NCI-H2107 treated with DMSO at 0.1 percent for 48 hours (cell line): ENCODE data around the gene SPDYE2B.
A peak's percentile ranks its signal among the peaks of the same experiment; 100 is the strongest.
"Not testable (repeated sequence)": the region's sequence is repeated elsewhere in the genome, so short reads cannot be mapped to it uniquely, and the experiment has no call there.

Source experiments
- DNase-seq: peaks from one replicate; lab custom pipeline; 2025; ENCODE audit not compliant: unreplicated experiment; lab: John Stamatoyannopoulos, UW

The SPDYE2B gene

DNA sequence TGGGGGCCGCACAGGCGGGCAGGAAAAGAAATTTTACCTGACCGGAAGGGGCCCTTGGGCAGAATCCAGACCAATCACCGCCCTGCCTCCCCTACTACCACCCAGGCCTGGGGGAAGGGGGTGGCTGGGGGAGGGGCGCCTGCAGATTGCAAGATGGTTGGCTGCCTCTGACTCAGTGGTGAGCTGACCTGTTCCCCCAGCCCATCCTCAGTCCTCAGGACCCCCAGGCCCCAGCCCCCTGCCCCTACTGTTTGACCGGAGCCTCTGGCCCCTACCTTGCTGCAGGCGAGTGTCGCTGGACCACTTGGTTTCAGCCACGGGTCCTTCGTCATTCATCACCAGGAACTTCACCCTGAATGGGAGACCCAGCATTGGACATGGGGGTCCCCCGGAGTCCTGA, 11.3 kb upstream of the SPDYE2B start:
- DNase-seq, result not testable (repeated sequence)

DNA sequence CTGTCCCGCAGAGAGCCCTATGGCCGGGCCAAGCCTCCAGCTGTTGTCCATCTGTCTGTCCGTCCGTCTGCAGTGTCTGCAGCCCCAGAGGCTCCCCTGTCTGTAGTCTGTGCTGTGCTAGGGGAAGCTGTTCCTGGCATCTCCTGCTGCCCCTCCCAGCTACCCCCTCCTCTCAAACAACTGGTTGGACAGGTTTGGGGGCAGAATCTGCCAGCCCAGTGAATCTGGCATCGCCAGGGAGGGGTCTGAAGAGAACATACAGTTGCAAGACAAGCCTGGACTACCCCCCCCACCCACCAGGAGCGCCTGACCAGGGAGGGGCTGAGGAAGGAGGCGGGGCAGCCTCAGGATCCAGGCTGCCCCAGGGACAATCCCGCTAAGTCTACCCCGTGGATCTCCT, 7.4 kb upstream of the SPDYE2B start, which contains the start of gene UPK3BL1:
UPK3BL1 (minus strand) TSS at position 101 of the 400 bp plus-strand sequence; CDS start at position 51, 50 bp downstream.
- DNase-seq, result not testable (repeated sequence)

DNA sequence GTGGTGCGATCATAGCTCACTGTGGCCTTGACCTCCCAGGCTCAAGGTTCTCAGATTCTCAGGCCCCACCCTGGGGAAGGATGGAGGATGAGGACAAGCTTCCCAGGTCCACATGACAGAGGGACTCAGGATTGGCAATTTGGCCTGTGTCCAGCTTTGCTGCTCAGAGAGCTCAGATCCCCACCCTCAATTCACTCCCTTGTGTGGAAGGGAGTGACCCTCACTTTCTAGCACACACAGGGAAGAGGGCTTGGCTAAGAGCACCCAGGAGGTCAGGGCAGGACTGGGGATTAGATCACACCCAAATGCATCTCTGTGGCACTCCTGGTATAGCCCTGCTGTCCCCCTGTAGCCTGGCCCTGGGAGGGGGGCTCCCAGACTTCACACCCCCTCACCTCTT, 6.7 kb upstream of the SPDYE2B start:
- DNase-seq, result not testable (repeated sequence)

DNA sequence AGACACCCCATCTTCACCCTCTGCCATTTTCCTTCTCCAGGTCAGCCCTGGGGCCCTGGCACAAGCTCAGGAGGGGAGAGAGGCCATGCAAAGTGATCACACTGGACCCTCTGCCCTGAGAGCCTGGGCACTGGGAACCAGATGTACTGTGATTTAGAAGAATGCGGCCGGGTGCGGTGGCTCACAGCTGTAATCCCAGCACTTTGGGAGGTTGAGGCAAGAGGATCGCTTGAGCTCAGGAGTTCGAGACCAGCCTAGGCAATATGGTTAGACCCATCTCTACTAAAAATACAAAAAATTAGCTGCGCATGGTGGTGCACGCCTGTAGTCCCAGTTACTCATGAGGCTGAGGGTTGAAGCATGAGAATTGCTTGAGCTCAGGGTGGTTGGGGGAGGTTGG, 2.3 kb upstream of the SPDYE2B start:
- not testable (repeated sequence) for DNase-seq

- not testable (repeated sequence) for DNase-seq
Observed at GRCh38 chr7:102664765-102665164, 14.6 kb downstream of the SPDYE2B start.

GRCh38 chr7:102666850-102667249, 16.7 kb downstream of the SPDYE2B start:
- not testable (repeated sequence) for DNase-seq

DNA sequence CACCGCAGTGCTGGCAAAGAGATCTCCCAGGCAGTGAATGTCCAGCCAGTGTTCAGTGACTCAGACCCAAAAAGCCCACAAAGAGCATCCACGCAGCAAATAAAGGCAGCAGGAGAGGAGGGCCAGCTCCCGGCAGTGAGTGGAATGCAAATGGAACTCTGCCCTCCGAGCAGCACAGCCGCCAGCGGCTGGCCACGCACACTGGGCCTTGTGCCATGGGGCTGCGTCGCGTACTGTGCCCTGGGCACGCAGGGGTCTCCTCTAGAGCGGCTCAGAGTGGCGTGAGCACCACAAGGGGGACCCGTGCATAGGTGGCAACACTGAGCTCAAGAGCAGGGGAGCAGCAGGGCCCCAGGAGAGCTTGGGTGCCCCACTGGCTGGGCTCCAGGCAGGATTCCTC, 17.4 kb downstream of the SPDYE2B start:
- DNase-seq, result not testable (repeated sequence)

GRCh38 chr7:102671166-102671955, 21.2 kb downstream of the SPDYE2B start, which contains the start of gene POLR2J2:
Gene POLR2J2 (minus strand): TSS chr7:102671663. CDS start chr7:102671601, 62 bp downstream.
- not testable (repeated sequence) for DNase-seq

GRCh38 chr7:102671956-102672307, 21.8 kb downstream of the SPDYE2B start:
- DNase-seq, result not testable (repeated sequence)

- DNase-seq, result not testable (repeated sequence)
Observed at GRCh38 chr7:102673447-102674067, 23.4 kb downstream of the SPDYE2B start.

DNA sequence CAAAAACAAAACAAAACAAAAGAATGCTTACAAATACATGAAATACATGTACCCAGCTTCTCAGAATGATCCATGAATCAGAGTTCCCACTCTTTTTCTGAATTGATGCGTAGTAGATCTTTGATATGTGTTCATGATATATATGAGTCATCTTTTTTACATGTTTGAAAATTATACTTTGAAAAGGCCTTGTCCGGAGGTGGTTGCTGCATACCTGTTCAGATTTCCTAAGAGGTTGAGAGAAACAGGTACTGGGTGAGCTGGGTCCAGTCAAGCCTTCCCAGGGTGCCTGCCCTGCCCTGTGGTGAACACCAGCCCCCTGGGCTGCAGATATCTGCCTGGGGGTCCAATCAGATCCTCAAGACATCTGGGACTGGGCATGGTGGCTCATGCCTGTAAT, 25.4 kb downstream of the SPDYE2B start:
- DNase-seq, result not testable (repeated sequence)

DNA sequence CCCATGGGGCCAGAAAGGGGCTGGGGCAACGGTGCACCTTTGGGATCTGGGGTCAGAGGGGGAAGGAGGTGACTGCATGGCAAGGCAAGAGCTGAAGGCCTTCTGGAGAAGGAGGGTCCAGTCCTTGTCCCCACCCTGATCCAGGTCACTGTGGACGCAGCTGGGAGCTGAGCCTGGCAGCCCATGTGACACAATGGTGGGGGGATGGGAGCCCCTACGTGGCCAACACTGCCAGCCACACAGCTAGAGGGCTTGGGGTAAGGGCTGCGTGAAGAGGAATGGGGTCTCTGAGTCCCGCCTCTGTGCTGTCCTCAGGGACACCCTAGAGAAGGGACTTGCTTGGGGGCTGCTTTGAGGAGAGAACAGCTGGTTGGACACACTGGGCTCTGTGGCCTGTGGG, 30.7 kb downstream of the SPDYE2B start:
- not testable (repeated sequence) for DNase-seq

DNA sequence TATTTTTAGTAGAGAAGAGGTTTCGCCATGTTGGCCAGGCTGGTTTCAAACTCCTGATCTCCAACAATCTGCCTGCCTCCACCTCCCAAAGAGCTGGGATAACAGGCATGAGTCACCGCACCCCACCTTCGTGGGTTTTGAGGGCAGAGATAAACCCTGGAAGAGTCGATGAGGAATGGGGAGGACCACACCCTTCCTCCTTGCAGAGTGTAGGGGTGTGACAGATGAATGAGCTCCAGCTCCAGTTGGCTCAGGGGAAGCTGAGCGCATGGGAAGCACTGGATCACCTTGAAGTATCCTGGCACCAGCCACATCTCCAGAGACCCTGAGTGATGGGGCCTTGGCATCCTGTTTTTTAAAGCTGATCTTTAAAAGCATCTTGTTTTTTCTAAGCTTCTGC, 32.4 kb downstream of the SPDYE2B start:
- DNase-seq, result not testable (repeated sequence)

DNA sequence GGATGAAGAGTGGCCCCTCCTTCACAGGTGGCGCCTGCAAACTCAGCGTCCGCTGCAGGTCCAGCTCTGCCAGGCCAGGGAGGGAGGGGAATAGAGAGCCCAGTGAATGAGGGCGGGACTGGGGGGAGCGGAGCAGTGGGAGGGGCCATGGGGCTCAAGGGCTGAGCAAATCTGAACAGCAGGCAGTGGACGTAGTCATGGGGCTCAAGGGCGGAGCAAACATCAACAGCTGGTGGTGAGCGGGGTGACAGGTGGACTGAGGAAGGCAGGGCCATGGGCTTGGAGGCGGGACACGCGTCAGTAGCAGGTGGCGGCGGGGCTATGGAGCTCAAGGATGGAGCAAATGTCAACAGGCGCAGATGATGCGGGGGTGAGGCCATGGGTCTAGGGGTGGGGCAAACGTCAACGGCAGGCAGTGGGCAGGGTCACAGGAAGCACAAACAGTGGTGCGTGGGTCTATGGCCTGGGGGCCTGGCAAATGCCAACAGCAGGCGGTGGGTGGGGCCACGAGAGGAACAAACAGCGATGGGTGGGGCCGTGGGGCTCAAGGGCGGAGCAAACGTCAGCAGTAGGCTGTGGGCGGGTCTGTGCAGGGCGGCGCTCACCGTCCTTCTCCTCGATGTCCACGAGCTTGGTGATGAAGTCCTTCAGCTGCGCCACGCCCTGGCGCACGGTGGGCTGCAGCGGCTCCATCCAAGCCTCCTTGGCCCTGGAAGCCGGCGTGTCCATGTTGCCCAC, 38.3 kb downstream of the SPDYE2B start:
- DNase-seq, result not testable (repeated sequence)

DNA sequence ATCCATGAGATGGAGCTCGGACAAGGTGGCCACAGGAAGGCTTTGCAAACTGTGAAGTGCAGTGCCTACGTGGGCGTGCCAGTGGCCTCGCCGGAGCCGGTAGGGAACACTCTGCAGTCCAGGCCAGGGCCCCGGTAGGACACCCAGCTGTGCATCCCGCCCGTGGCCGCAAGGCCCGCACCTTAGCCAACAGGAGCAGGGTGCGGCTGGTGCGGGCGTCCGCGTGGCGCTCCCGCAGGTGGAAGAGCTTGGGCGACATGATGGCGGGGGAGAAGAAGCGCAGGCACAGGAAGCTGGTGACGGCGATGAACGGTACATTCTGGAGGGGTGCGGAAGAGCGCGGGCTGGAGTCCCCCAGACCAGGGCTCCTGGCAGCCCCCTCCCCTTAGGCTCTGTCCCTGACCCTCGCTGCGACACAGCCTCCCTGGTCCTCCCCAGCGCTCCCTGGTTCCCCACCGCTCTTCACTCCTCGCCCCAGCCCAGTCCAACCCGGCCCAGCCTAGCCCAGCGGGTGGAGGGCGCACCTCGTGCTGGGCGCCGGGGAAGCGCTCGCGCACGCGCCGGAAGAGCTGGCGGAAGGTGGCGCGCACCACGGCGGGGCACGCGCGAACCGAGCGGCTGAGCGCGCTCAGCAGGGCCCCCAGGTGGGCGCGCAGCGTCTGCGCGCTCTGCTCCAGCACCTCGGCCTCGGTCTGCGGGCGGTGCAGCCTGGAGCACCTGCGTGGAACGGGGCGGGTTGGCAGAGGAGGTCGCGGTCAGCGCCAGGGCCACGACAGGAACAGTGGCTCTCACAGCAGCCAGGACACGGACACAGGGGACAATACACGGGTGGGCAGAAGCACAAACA, 39.5 kb downstream of the SPDYE2B start:
- DNase-seq, result not testable (repeated sequence)

DNA sequence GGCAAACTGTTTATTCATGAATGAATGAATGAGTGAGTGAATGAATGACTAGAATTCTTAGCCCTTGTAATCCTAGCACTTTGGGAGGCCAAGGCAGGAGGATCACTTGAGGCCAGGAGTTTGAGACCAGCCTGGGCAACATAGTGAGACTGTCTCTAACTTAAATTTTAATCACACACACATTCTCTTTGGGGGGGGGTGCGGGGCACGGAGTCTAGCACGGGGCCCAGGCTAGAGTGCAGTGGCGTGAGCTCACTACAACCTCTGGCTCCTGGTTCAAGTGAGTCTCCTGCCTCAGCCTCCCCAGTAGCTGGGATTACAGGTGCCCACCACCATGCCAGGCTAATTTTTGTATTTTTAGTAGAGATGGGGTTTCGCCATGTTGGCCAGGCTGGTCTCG, 40.5 kb downstream of the SPDYE2B start:
- DNase-seq, result not testable (repeated sequence)

DNA sequence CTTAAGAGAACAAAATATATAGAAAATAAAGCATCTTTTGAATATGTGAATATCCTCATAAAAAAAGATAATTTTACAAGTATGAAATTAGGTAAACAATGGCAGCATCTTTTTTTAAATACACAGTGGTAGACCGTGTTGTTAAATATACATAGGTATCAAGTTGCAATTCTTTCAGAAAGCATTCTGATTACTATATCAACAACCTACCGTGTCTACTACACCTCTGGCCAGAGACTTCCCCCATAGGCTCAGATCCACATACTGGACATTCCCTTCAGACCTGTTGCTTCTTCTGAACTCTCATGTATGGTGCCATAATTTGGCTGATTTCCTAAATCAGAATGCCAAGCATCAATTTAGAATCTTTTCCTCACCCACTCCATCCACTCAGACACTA, 43.9 kb downstream of the SPDYE2B start:
- DNase-seq, result peak; percentile 24

DNA sequence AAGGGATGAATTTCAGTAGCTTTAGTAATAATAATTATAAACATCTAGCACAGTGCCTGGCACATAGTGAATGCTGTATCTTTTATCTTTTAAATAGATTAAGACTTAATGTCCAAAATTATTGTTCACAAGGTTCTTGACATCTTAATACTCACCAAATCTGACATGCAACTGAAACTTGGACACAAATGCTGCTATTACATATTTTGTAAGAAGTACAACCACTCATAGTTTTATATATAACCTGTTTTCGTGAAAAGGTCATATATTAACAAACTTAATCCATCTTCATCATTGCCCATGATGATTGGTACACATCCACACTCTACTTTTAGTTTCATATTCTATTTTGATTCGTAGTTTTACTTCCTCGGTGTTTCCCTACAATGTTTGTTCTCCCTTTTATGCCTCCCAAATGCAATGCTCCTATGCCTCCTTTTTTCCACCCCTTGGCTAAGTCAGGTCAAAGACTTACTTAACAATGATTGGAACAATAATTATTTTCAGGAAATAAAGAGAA, 45.0 kb downstream of the SPDYE2B start:
- not testable (repeated sequence) for DNase-seq

- not testable (repeated sequence) for DNase-seq
Observed at GRCh38 chr7:102696009-102696408, 45.9 kb downstream of the SPDYE2B start.
